Upper lobe of left lung (tissue), 6 donors: ENCODE results near the gene CPA3. TPM values are rescaled to one million over a fixed set of nuclear protein-coding genes. Genes with fewer than 3 reads are reported as not detected.

Source experiments
- ATAC-seq, 2 donors: fragments of 200-7000 bp; cut with Tn5 transposase; one replicate each; pipeline ENCODE4 v1.9.1; 2022; ENCODE audit warnings: mild to moderate bottlenecking in 2 of 2, moderate library complexity in 2 of 2; ENCODE audit not compliant: low FRiP score in 2 of 2
- DNase-seq, 2 donors: peaks; one replicate each; pipeline ENCODE4 v3.0.0-alpha.2; 2019 to 2020
- H3K27ac ChIP-seq, 4 donors: fragments of 200-600 bp; sonication (generic); one replicate each; pipeline ENCODE4 v1.5.1; 2016 to 2019
- H3K27me3 ChIP-seq, 4 donors: fragments of 200-600 bp; sonication (generic); one replicate each; pipeline ENCODE4 v1.5.1; 2017 to 2019
- H3K36me3 ChIP-seq, 4 donors: fragments of 200-600 bp; sonication (generic); one replicate each; pipeline ENCODE4 v1.5.1; 2016 to 2019
- H3K4me1 ChIP-seq, 4 donors: fragments of 200-600 bp; sonication (generic); one replicate each; pipeline ENCODE4 v1.5.1; 2018 to 2019
- H3K4me3 ChIP-seq, 4 donors: fragments of 200-600 bp; sonication (generic); one replicate each; pipeline ENCODE4 v1.5.1; 2017 to 2019; ENCODE audit warnings: mild to moderate bottlenecking in 2 of 4, moderate library complexity in 1 of 4
- H3K9me3 ChIP-seq, 4 donors: fragments of 200-600 bp; sonication (generic); one replicate each; pipeline ENCODE4 v1.5.1; 2018 to 2019
- CTCF ChIP-seq, 6 experiments: fragments of 450-650 bp in 4 of 6; fragments of 200-600 bp in 2 of 6; sonication (generic) in 2 of 6; IDR thresholded peaks; one replicate each; pipeline ENCODE4 v1.5.1; 2016 to 2019; ENCODE audit warnings: antibody characterized with exemption in 6 of 6
- EP300 ChIP-seq, 4 donors: sonication (generic); formaldehyde crosslinking; IDR thresholded peaks; one replicate each; pipeline ENCODE4 v1.5.1; 2017; ENCODE audit warnings: antibody characterized with exemption in 4 of 4, control low read depth in 2 of 4
- POLR2A ChIP-seq, 4 donors: fragments of 450-650 bp; IDR thresholded peaks; one replicate each; pipeline ENCODE4 v1.5.1; 2016 to 2017; ENCODE audit warnings: antibody characterized with exemption in 4 of 4, mild to moderate bottlenecking in 2 of 4
- POLR2AphosphoS5 ChIP-seq, 2 donors: sonication (generic); formaldehyde crosslinking; IDR thresholded peaks; one replicate each; pipeline ENCODE4 v1.5.1; 2017; ENCODE audit warnings: antibody characterized with exemption in 2 of 2
- WGBS, 2 donors: methylation state at CpG; one replicate each; pipeline ENCODE4 v1.1.5; 2017 to 2018; 5-methylcytosine and 5-hydroxymethylcytosine counted together
- total RNA-seq, 6 donors: library from RNA; depleted of rRNA in 4 of 6; stranded (reverse); fragments of >200 nt in 4 of 6; gene quantifications; one replicate each; pipeline versions ENCODE4 v1.1.0 to v1.2.1, GENCODE V29; 2016 to 2021
- donor health status: DM: no; HTN: no; CAD: no; lungs with moderate emphysema.
- donor health status: DM: no; HTN: yes; CAD: no; lungs with severe emphysema.

CPA3 gene
- total RNA-seq, 6 donors from 2014 or later, result 3.4 to 63.2 (median 35.6) TPM

- no peak overlapping the region for H3K27ac ChIP-seq
- no peaks in the 10 kb centered on the region for H3K4me1 ChIP-seq
- TF ChIP-seq CTCF (IDR thresholded peaks at IDR 0.05), result no peak
- TF ChIP-seq POLR2AphosphoS5 (IDR thresholded peaks at IDR 0.05), result no peak
- TF ChIP-seq POLR2A (IDR thresholded peaks at IDR 0.05), result no peak
- TF ChIP-seq EP300 (IDR thresholded peaks at IDR 0.05), result no peak
- H3K27me3 ChIP-seq, result no peaks in the 10 kb centered on the region
- no peak for ATAC-seq
- no peak for DNase-seq
- H3K4me3 ChIP-seq, result no peak overlapping the region
- H3K36me3 ChIP-seq, result no peaks in the 10 kb centered on the region
- H3K9me3 ChIP-seq, result no peaks in the 10 kb centered on the region
- 25 to 31% methylated on average over 4 of the region's 4 CpGs for WGBS, 2 donors
Measured at GRCh38 chr3:148882288-148882687, 17.2 kb downstream of the CPA3 start.

GRCh38 chr3:148883163-148883562, 18.1 kb downstream of the CPA3 start:
- H3K27me3 ChIP-seq, result no peaks in the 10 kb centered on the region
- TF ChIP-seq POLR2A (IDR thresholded peaks at IDR 0.05), result no peak
- DNase-seq (no peak), ATAC-seq (no peak)
- 79 to 95% methylated on average over 1 of the region's 1 CpG for WGBS, 2 donors
- no peaks in the 10 kb centered on the region for H3K4me1 ChIP-seq
- H3K27ac ChIP-seq, result no peak overlapping the region
- no peaks in the 10 kb centered on the region for H3K9me3 ChIP-seq
- H3K36me3 ChIP-seq, result no peaks in the 10 kb centered on the region
- H3K4me3 ChIP-seq, result no peak overlapping the region

- DNase-seq (no peak), ATAC-seq (no peak)
- no peak overlapping the region for H3K27ac ChIP-seq
- TF ChIP-seq CTCF (IDR thresholded peaks at IDR 0.05) (no peak), EP300 (IDR thresholded peaks at IDR 0.05) (no peak), POLR2A (IDR thresholded peaks at IDR 0.05) (no peak), POLR2AphosphoS5 (IDR thresholded peaks at IDR 0.05) (no peak)
- no peaks in the 10 kb centered on the region for H3K9me3 ChIP-seq
- no peak overlapping the region for H3K4me3 ChIP-seq
- H3K36me3 ChIP-seq, result no peaks in the 10 kb centered on the region
- H3K4me1 ChIP-seq, result no peaks in the 10 kb centered on the region
- no peaks in the 10 kb centered on the region for H3K27me3 ChIP-seq
Measured at GRCh38 chr3:148884261-148884660, 19.2 kb downstream of the CPA3 start.

- WGBS, 2 donors, result 82 to 87% methylated on average over 2 of the region's 2 CpGs
- H3K4me3 ChIP-seq, result no peak overlapping the region
- H3K27me3 ChIP-seq, result no peaks in the 10 kb centered on the region
- TF ChIP-seq EP300 (IDR thresholded peaks at IDR 0.05), result no peak
- TF ChIP-seq POLR2A (IDR thresholded peaks at IDR 0.05), result no peak
- H3K4me1 ChIP-seq, result no peaks in the 10 kb centered on the region
- no peaks in the 10 kb centered on the region for H3K36me3 ChIP-seq
- H3K27ac ChIP-seq, result no peak overlapping the region
- no peaks in the 10 kb centered on the region for H3K9me3 ChIP-seq
- DNase-seq (no peak), ATAC-seq (no peak)
Measured at GRCh38 chr3:148889828-148890227, 24.7 kb downstream of the CPA3 start.

GRCh38 chr3:148896062-148896461, 31.0 kb downstream of the CPA3 start:
- TF ChIP-seq POLR2A (IDR thresholded peaks at IDR 0.05), result no peak
- TF ChIP-seq POLR2AphosphoS5 (IDR thresholded peaks at IDR 0.05), result no peak
- TF ChIP-seq CTCF (IDR thresholded peaks at IDR 0.05), result no peak
- no peak for TF ChIP-seq EP300 (IDR thresholded peaks at IDR 0.05)
- no peaks in the 10 kb centered on the region for H3K36me3 ChIP-seq
- ATAC-seq (no peak), DNase-seq (no peak)
- H3K27ac ChIP-seq, result no peak overlapping the region
- H3K27me3 ChIP-seq, result no peaks in the 10 kb centered on the region
- H3K4me1 ChIP-seq, result no peaks in the 10 kb centered on the region
- 63 to 76% methylated on average over 3 of the region's 3 CpGs for WGBS, 2 donors
- H3K9me3 ChIP-seq, result no peaks in the 10 kb centered on the region
- H3K4me3 ChIP-seq, result no peak overlapping the region

GRCh38 chr3:148901987-148902791, 37.1 kb downstream of the CPA3 start:
- DNase-seq (no peak), ATAC-seq (no peak)
- TF ChIP-seq EP300 (IDR thresholded peaks at IDR 0.05), result no peak
- TF ChIP-seq POLR2AphosphoS5 (IDR thresholded peaks at IDR 0.05), result no peak
- TF ChIP-seq POLR2A (IDR thresholded peaks at IDR 0.05), result no peak
- no peak for TF ChIP-seq CTCF (IDR thresholded peaks at IDR 0.05)
- Histone ChIP-seq H3K9me3 (no peaks in the 10 kb centered on the region), H3K36me3 (no peaks in the 10 kb centered on the region), H3K4me3 (no peak overlapping the region), H3K27me3 (no peaks in the 10 kb centered on the region), H3K4me1 (no peaks in the 10 kb centered on the region), H3K27ac (no peak overlapping the region)
- WGBS, 2 donors, result 63 to 66% methylated on average over 4 of the region's 4 CpGs
